RCC 7860 (cell line): ENCODE measurements around the gene PRSS33.

Source experiments
- DNase-seq: peaks from one replicate; pipeline ENCODE4 v3.0.0-alpha.2; 2015; ENCODE audit warnings: low spot score
- FAIRE-seq: peaks from 2 replicates; lab custom pipeline; 2012; peaks lifted over from hg19 to GRCh38; lab: Jason Lieb, UNC

PRSS33 gene

DNA sequence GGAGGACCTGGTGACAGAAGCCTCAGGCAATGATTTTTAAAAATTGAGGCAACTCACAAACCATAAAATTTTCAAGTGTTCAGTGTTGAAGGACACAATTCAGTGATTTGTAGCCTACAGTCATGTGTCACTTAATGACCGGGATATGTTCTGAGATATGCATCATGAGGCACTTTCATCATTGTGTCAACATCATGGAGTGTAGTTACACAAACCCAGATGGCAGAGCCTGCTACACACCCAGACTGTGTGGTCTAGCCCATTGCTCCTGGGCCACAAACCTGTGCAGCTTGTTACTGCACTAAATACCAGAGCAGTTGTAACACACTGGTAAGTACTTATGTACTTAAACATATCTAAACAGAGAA lies 12.5 kb upstream of the PRSS33 start:
- DNase-seq (no peak), FAIRE-seq (no peak)

GRCh38 chr16:2799205-2799858 lies 12.0 kb upstream of the PRSS33 start:
- FAIRE-seq: no peak
- no peak for DNase-seq

- no peak for DNase-seq
Measured at GRCh38 chr16:2798723-2799204, 11.4 kb upstream of the PRSS33 start.

GRCh38 chr16:2795395-2796143 lies 8.2 kb upstream of the PRSS33 start:
- DNase-seq (no peak), FAIRE-seq (no peak)

More at GRCh38 chr16:2798723-2799204, 11.4 kb upstream of the PRSS33 start:
- FAIRE-seq: no peak

DNA sequence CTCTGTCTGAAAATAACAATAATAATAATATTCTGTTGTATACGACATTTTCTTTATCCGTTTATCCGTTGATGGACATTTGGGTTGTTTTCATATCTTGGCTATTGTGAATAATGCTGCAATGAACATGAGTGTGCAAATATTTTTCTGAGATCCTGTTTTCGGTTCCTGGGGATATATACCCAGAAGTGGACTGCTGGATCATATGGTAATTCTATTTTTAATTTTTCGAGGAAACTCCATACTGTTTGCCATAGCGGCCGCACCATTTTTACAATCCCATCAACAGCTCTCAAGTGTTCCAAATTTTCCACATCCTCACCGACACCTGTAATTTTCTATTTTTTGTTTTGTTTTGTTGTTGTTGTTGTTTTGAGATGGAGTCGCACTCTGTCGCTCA lies 5.6 kb upstream of the PRSS33 start:
- no peak for DNase-seq
- FAIRE-seq: no peak

GRCh38 chr16:2791174-2791573 lies 3.8 kb upstream of the PRSS33 start:
- DNase-seq (no peak), FAIRE-seq (no peak)

DNA sequence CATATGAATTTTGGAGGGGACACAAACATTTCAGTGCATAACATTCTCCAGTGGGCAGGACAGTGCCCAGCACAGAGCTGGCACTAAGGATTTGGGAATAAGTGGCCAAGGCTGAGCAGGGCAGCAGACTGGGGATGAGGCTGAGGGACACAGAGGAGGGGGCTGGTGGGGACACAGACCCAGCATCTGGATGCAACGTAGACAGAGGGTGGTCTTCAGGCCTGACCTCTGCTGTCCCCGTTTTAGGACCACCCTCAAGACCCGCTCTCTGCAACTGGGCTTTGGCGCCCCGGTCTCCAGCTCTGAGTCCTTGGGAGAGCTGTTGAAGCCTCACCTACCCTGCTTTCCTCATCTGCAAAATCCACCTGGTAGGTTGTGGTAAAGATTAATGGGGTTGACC lies 3.3 kb upstream of the PRSS33 start:
- DNase-seq (no peak), FAIRE-seq (no peak)

- no peak for DNase-seq
- no peak for FAIRE-seq
Measured at GRCh38 chr16:2787961-2788360, 601 bp upstream of the PRSS33 start.

GRCh38 chr16:2786826-2787151 lies 571 bp downstream of the PRSS33 start:
- FAIRE-seq (no peak), DNase-seq (no peak)

DNA sequence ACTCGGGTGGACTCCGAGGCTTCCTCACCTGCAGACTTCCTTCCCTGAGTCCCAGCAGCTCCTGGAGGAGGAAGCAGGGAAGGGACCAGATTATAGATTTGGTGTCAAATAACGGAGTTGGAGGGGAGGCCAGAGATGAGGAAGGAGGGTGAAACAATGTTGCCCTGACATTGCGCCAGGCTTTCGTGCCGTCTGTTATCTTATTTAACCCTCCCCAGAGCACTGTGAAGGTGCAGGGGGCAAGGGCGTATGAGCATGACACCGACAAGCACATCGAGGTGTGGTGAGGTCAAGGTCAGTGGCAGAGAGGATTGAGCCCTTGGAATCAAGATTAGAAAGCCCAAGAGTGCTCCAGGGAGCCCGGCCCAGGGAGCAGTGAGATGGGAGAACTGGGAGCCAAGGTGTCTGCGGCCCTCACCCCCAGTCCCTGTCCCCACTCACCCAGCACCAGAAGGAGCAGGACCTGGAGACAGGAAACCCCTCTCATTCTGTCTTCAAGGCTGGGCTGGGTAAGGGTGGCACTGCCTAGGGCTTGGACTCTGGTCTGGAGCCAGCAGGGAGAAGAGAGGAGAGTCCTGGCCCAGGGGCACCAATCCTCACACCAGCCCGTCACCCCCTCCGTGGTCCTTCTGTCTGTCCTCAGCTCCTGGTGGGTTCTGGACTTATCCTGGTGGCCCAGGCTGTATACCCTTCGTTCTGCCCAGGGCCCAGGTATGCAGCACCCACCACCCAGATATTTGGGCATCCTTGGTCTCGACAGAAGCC lies 1.1 kb downstream of the PRSS33 start:
- FAIRE-seq: no peak
- no peak for DNase-seq

- FAIRE-seq: no peak
- no peak for DNase-seq
Measured at GRCh38 chr16:2785101-2785991, 2.0 kb downstream of the PRSS33 start.

DNA sequence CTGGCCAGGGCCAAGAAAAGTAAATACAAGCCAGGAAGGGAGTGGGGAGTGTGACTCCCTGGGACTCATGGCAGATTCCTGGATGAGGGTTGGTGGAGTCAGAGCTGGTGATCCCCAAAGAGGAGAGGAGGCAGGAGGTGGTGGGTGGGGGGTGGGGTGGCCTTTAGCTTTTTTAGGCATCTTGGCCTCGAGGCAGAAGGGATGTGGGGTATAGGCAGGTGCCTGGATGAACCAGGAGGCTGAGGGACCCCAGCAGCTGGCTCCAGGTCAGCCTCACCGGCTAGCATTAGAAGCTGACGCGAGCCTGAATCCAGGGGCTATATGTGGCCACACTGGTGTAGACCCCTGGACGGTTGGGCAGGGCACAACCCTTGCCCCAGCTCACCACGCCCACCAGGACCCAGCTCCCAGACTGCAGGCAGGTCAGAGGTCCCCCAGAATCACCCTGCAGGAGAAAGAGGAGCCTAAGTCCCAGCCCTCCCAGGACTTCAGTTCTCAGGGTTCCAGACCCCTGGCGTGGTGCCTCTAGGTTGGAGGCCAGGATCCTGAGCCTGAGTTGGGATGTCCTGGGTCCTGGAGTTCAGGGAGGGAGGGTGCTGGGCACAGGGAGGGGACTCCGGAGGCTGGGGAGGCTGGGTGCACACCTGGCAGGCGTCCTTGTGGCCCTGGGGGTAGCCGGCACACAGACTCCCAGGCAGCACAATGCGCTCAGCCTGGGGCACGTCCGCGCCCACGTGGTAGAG lies 2.8 kb downstream of the PRSS33 start:
- DNase-seq: no peak
- FAIRE-seq: no peak

- no peak for FAIRE-seq
- no peak for DNase-seq
Measured at GRCh38 chr16:2783581-2784357, 3.6 kb downstream of the PRSS33 start.

DNA sequence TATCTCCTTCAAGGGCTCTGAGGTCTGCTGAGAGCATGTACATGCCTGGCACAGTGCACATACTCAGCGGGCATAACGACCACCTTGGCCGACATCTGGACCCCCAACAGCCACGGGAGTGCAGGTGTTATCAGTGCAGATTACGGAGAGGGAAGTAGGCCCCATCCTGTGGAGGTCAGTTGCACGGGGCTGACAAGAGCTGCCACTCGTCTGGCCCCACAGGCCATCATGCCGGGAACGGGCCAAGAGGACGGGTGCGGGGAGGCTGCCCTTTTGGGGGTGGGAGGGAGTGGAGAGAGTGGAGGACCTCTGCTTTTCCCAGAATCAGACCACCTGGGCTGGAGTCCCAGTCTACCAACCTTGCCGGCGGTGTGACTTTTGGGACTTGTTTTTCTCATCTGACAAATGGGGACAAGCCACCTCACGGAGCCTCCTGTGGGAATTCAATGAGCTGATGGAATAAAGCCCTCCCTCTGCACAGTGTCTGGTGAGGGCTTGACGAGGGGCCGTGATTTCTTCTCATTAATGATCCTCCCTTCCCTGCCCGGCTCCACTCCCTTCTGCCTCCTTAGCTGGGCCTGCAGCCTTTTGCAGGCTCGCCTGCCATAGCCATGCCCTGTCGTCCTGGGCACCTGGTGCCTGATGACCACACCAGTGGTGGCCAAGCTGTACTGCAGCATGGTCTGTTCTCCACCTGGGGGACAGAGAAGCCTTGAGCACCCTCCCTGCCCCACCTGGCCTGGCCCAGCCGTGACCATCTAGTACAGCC lies 4.6 kb downstream of the PRSS33 start:
- DNase-seq (no peak), FAIRE-seq (no peak)

- DNase-seq (no peak), FAIRE-seq (no peak)
Measured at GRCh38 chr16:2779978-2780898, 7.1 kb downstream of the PRSS33 start.

DNA sequence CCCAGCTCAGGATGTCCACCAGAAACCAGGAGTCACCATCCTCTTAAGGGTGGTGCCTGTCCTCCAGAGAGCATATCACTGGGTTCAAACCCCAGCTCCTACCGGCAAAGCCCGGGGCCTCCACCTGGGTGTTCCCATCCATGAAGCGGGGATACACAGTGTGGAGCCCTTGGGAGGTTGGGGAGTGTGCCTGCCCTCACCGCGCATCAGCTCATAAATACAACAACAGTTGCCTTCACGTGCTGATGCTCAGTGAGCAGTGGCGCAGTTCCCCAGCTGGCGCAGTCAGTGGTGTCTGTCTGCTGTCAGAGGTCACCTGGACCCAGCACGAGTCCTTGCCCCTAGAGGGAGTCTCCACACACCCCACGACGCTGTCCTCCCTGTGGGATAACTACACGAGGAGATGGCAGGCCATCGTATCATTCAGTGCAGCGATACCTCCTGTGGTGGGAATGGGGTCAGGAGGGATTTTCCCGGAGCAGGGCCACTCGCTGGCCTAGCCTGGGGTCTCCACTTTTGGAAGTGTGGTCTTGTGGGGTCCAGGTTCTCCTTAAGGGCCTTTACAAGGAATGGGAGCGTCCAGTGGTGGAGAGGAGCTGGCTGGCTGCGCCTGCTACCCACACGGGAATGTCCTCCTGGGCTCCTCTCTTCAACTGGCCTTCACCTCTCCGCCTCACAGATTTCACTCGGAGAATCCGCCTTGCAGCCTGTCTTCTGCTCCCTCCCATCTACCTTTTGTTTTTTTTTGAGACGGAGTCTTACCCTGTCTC lies 8.0 kb downstream of the PRSS33 start:
- DNase-seq (no peak), FAIRE-seq (no peak)

- FAIRE-seq (no peak), DNase-seq (no peak)
Measured at GRCh38 chr16:2778630-2778958, 8.8 kb downstream of the PRSS33 start.
